Measurements from ENCODE around the gene AARS1.
A peak's percentile ranks its signal among the peaks of the same experiment; 100 is the strongest.
"Not testable (repeated sequence)": the region's sequence is repeated elsewhere in the genome, so short reads cannot be mapped to it uniquely, and the experiment has no call there.

The AARS1 gene

GRCh38 chr16:70295634-70296033 is 6.3 kb upstream of the AARS1 start:
- H3K4me3 ChIP-seq (ENCODE audit: control insufficient read depth, low read depth, low read length), result no peak overlapping the region
- TF ChIP-seq, protein P1, sequence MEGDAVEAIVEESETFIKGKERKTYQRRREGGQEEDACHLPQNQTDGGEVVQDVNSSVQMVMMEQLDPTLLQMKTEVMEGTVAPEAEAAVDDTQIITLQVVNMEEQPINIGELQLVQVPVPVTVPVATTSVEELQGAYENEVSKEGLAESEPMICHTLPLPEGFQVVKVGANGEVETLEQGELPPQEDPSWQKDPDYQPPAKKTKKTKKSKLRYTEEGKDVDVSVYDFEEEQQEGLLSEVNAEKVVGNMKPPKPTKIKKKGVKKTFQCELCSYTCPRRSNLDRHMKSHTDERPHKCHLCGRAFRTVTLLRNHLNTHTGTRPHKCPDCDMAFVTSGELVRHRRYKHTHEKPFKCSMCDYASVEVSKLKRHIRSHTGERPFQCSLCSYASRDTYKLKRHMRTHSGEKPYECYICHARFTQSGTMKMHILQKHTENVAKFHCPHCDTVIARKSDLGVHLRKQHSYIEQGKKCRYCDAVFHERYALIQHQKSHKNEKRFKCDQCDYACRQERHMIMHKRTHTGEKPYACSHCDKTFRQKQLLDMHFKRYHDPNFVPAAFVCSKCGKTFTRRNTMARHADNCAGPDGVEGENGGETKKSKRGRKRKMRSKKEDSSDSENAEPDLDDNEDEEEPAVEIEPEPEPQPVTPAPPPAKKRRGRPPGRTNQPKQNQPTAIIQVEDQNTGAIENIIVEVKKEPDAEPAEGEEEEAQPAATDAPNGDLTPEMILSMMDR (conservative IDR thresholded peaks at IDR 0.05; ENCODE audit: control insufficient read depth, insufficient read depth, low read depth, low read length), result no peak
- no peak for DNase-seq (ENCODE audit: low read depth)

DNA sequence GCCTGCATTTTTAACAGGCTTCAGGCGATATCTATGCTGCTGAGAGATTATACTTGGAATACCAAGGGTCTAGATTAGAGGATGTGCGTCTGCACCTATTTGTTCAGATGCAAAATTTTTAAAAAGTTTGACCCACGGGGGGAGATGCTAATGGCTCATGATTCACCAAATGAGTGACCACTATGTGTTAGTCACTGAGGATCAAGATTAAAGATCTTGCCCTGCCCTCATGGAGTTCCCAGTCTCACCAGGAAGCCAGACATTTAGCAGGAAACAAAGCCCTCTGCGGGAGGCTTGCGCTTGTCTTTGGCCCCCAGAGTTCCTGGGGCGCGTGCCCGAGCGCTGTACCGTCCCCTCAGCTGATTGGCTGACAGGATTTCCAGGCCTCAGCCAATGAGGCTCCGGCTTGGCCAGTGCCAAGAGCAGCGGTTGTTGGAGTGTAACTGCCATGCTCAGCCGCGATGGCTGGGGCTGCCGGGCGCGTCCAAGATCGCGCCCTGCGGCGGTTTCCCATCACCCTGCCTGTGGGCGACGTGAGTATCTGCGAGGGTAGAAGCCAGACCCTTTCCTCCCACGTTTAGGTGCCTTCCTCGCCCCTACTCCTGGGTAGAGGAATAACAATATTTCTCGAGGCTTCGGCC is 5.2 kb upstream of the AARS1 start:
- no peak for DNase-seq (ENCODE audit: low read depth)
- TF ChIP-seq, protein P1 (conservative IDR thresholded peaks at IDR 0.05; ENCODE audit: control insufficient read depth, insufficient read depth, low read depth, low read length), result no peak
- no peak overlapping the region for H3K4me3 ChIP-seq (ENCODE audit: control insufficient read depth, low read depth, low read length)

DNA sequence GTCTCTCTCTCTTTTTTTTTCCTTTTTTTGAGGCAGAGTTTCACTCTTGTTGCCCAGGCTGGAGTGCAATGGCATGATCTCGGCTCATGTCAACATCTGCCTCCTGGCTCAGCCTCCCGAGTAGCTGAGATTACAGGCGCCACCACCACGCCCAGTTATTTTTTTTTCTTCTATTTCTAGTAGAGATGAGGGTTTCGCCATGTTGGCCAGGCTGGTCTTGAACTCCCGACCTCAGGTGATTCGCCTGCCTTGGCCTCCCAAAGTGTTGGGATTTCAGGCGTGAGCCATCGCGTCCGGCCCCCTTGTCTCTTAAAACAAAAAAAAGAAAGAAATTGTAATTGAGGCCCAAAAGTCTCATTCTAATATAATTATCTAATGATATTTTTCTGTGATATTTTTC is 2.8 kb upstream of the AARS1 start:
- H3K4me3 ChIP-seq (ENCODE audit: control insufficient read depth, low read depth, low read length); DNase-seq (ENCODE audit: low read depth): not testable (repeated sequence)

GRCh38 chr16:70290949-70291519 is 1.7 kb upstream of the AARS1 start:
- TF ChIP-seq, protein P1 (conservative IDR thresholded peaks at IDR 0.05; ENCODE audit: control insufficient read depth, insufficient read depth, low read depth, low read length), result no peak
- no peak for DNase-seq (ENCODE audit: low read depth)
- no peak overlapping the region for H3K4me3 ChIP-seq (ENCODE audit: control insufficient read depth, low read depth, low read length)

GRCh38 chr16:70287304-70287971 is 1.9 kb downstream of the AARS1 start:
- not testable (repeated sequence) for DNase-seq (ENCODE audit: low read depth)
- H3K4me3 ChIP-seq (ENCODE audit: control insufficient read depth, low read depth, low read length), result peak overlapping the region; percentile 87

- H3K4me3 ChIP-seq (ENCODE audit: control insufficient read depth, low read depth, low read length), result no peak overlapping the region
- TF ChIP-seq, protein P1 (conservative IDR thresholded peaks at IDR 0.05; ENCODE audit: control insufficient read depth, insufficient read depth, low read depth, low read length), result no peak
- no peak for DNase-seq (ENCODE audit: low read depth)
Measured at GRCh38 chr16:70276392-70276791, 12.9 kb downstream of the AARS1 start.

DNA sequence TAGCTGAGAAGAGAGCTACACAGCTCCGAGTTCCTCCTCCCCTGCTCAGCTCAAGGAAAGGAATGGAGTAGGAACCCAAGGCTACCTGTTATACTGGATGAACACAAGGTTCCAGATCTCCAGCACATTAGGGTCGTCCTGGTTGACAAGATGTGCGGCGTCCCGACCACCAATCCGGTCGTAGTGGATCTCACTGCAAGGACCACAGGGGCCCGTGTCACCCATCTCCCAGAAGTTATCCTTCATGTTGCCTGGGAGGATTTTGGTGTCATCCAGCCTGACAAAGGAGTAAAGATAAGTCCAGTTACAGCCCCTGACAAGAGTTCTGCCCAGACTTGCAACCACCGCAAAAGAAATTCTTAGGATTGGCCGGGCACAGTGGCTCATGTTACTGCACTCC is 17.6 kb downstream of the AARS1 start:
- no peak for DNase-seq (ENCODE audit: low read depth)
- TF ChIP-seq, protein P1 (conservative IDR thresholded peaks at IDR 0.05; ENCODE audit: control insufficient read depth, insufficient read depth, low read depth, low read length), result no peak

More for the DNA sequence above, 17.6 kb downstream of the AARS1 start:
- H3K4me3 ChIP-seq (ENCODE audit: control insufficient read depth, low read depth, low read length), result no peak overlapping the region
